Ecto neural progenitor cell (in vitro differentiated cells): ENCODE measurements around the gene TBC1D22A.

ENCODE experiments used
- DNase-seq: peaks from one replicate; pipeline ENCODE4 v3.0.0-alpha.2; 2018; ENCODE audit warnings: low spot score

Gene TBC1D22A

DNA sequence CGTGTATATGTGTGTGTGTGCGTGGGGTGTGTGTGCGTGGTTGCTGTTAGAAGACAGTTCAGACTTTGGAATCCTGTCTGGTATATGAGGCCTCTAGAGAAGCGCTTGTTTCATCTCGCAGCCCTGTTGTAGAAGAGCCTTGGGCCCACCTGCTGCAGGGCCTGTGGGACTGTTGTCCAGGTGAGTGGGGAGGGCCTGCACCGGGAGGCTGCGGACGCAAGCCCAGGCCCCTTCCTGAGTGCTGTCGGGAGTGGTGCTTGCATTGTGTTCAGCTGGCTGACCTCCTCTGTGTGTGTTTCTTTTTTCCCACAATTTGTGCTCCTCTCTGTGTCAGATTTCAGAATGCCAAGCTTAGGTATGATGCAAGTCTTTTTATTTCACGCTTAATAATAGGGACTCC, 128.4 kb downstream of the TBC1D22A start:
- no peak for DNase-seq

DNA sequence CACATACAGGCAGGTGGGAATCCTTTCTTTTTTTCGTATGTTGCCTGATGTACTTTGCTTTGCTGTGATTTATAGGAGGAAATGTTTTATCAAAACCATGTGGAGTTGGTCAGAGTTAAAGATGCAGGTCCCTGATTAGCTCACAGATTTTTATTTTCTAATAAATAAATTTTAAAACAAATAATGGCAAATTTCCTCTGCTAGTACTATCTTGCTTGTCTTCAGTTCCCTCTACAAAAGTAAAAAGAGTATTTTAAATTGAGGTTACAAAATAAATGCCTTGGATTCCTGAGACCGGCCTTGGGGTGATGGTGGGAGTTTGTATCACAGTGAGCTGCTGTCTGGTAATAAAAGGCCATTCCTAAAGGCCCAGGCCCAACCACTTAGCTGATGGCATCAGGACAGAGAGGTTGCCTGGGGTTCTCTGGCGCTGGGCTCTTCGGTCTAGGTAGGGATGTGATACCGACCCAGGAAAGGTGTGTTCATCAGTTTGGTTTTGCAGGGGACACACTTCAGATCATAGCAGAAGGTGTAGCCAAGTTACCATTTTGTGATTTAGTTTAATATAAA, 129.0 kb downstream of the TBC1D22A start:
- DNase-seq: no peak

DNA sequence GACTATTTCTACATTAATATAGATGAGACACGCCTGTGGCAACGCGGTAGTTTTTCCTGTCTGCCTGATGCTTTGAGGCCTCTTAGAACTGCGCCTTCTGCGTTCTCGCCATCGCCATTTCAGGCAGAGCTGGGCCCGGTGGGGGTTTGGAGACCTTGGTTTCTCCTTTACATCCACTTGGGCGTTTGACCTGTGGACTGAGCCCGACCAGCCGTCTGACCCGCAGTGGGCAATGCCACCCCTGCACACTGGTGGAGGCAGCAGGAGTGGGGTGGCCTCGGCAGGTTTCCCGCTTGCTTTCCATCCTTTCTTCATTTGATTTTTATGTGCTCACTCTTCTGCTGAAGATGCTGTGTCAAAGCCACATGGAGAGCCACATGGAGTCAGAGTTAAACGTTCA, 130.4 kb downstream of the TBC1D22A start:
- DNase-seq: no peak

DNA sequence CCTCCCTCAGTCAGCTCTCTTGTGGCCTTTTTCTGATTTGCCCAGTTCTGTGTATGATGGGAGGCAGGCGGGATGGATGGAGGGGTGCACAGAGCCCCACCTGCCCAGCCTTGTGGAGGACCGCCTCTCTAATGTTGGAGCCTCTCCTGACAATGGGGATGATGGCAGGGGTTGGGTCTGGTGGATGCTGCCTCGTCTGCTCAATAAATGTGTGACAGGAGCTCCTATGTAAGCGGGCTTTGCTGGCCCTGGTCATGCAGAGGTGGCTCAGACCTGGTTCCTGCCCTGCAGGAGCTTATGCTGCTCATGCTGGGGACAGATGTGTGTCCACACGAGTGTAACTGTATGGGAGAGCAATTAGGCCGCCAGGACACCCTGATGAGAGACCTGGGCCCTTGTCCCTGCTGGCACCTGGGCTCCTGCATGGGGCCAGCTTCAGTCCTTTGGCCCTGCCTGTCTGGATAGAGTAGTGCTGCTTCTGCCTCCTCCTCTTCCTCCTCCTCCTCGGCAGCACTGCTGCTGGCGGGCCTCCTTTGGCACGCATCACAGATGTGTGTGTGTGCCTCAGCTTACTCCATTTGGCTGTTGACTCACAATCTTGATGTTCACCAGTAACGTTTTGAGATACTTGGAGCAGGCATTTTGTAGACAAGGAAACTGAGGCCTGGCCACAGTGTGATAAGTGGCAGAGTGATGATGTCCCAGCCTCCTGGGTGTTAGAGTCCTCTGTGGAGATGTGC, 131.0 kb downstream of the TBC1D22A start:
- DNase-seq: no peak

DNA sequence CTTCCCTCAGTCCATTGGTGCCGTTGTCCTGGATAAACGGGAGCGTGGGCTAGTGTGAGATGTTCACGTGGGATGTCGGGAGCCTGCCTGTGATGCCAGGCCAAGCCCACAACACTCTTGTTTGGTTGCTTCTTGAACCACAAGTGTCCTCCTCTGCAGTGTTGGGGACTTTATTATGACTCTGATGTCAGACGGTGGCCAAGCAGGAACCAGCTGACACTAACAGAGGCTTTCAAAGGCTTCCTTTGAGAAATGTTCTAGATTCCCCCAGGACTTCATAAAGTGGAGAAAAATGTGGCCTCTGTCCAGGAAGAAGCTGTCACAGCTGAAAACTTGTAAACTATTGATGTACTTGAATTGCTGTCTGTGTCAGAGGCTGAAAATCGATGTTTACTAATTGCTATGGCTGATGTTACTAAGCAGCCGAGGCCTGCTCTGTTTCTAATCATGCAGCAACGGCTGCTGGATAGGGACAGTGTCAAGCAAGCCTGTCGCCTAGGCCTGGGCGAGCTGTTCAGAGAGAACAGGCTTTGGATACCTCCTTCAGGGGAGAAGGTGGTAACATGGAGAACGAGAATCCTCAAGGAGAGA, 131.7 kb downstream of the TBC1D22A start:
- no peak for DNase-seq

DNA sequence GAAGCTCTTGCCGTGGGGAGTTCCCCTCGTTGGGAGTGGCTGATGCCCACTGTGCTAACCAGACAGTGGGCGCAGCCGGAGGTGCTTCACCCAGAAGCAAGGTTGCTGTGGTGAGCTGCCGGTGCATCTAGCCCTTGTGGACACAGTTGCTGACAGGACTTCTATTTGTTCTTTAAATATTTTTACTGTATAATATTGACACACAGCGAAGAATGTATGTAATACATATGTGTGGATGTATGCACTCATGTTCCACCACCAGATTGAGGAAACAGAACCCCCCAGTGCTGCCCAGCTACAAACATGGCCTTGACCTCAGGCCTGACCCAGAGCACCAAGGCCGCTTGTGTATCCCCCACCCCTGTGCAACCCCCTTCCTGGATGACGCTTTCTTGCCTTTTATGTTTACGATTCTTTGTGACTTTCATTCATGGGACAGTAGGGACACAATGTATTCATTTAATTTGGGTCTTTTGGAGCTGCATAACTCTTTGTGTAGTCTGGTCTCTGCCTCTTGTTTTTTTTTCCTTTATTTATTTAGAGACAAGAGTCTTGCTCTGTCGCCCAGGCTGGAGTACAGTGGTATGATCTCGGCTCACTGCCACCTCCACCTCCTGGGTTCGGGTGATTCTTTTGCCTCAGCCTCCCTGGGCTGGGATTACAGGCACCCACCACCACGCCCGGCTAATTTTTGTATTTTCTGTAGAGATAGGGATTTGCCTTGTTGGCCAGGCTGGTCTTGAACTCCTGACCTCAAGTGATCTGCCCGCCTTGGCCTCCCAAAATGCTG, 132.6 kb downstream of the TBC1D22A start:
- no peak for DNase-seq

DNA sequence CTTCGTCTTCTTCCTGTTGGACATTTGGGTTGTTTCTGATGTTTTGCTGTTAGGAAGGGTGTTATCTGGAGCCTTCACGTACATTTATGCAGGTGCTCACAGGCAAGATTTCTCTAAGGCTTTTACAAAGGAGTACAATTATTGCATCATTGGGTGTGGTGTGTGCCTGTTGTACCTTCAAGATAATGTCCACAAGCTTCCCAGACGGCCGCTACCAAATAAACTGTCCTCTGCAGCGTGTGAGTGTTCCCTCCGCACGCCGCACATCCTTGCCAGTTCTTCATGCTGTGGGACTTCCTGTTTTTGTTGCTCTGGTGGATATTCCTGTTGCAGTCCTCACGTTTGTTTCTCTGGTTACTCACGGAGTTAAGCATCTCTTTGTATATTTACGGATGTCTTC, 133.3 kb downstream of the TBC1D22A start:
- no peak for DNase-seq

DNA sequence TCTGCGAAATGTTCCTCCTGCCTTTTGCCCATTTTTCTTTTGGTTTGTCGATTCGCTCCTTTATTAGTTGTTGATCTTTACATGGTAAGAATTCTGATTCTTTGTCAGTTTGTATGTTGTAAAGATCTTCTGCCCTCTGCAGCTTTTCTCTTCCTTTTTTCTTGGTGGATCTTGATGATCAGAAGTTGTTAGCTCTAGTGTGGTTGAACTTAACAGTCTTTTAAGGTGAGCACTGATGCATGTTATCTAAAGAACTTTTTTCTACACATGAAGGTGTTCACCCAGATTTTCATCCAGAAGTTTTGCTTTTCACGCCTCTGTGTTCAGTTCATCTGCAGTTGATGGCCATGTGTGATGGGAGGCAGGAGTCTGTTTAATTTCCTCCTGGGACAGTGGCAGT, 133.7 kb downstream of the TBC1D22A start:
- DNase-seq: no peak

DNA sequence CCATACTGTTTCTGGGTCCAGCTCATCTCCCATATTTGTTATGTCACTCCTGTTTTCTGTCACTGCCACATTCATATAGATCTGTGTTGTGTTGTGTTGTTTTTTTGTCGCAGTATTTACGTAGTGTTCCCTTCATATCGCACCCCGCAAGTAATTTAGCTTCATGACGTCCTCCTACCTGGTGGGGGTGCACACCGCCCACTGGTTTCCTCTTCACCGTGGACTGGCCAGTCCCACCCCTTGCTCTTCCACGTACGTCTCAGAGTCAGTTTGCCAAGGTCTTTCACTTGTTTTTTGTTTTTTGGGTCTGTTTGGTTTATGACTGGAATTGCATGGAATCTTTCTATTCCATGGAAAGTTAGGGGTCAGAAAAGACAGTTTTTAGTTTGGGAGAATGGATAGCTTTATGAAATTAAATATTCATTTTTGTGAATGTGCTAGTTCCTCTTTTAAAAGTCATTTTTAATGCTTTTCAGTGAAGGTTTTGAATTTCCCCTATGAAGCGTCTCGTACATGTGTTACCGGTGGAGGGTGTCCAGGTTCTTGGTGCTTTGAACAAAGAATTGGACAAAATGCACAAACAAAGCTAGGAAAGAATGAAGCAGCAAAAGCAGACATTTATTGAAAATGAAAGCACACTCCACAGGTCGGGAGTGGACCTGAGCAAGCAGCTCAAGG, 134.3 kb downstream of the TBC1D22A start:
- no peak for DNase-seq

DNA sequence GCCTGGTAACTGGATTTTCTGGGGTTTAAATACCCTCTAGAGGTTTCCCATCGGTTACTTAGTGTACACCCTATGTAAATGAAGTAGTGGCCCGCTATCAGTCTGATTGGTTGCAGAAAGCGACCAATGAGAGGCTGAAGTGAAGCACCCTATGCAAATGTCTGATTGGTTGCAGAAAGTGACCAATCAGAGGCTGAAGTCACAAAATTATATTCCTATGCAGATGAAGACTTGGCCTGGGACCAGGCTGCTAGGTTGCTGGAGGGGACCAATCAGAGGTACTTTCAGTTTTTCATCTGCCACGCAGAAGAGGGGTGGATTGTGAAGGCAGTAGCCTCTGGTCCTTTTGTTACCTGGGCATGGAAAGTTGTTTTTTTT, 134.8 kb downstream of the TBC1D22A start:
- DNase-seq: no peak

DNA sequence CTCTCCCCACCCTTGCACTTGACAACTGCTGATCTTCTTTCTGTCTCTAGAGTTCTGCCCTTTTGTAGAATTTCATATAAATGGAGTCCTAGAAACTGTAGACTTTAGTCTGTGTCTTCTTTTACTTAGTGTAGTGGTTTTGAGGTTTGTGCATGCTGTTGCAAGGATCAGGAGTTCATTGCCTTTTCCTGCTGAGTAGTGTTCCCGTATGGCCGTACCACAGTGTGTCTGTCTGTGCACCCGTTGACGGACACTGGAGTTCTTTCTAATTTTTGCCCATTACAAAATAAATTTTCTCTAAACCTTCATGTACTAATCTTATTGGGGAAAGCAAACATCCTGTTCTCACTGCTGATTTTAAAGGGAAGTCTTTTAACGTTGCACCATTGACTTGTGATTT, 138.1 kb downstream of the TBC1D22A start:
- DNase-seq: no peak

DNA sequence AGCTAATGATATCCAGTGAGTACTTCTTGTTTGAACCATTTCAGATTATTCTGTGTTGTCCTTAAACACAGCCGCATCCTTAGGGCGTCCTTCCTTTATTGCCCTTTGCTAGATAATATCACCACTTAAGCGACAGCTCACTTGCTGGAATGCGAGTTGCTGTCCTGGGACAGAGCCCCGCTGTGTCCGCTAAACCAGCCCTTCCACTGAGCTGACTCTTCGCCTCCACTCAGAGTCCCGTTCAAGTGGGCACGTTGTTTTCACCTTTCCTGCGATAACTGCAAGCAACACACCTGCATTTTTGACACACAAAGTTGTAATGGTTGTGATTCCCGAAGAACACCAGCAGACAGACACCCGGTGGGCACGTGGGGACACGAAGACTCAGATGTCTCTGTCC, 140.0 kb downstream of the TBC1D22A start:
- no peak for DNase-seq

DNA sequence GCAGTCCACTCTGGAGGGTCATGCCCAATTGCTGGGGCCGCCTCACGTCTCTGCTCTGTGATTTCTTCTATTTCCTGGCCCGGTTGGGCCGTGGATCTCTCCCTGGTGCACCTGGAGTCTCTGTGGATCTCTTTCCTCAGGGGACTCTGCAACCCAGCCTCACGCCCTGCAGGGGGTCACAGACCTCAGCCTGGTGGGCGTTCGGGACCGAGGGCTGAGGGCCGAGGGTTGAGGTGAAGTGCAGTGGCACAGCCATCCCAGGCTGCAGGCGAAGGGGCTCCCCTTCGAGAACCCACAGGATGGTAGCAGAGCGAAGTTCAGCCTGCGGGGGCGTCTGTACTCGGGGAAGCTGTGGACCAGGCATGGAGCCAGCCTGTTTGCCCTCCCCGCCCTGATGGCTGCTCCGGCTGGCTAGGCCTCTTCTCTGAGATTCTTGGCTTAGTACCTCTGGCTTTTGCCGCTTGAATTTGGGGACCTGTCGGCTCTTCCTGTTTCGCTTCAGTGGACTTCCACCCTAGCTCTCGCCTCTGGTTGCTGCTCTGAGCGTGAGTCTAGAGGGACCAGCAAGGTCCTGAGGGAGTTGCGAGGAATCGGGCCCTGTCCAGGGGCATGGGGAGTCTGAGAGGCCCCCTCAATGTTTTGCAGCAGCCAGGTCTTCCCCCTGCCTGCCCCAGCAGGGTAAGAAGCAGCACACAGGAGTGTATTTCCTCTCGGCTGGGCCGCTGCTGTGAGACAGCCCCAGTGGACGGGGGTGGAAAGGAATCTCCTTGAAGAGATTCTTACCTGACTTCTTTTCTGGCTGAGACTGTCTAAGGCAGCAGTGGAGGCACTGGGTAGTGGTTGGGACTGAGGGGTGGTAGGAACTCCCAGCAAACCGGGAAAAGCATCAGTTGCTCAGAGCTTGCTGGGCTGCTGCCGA, 140.8 kb downstream of the TBC1D22A start:
- peak; percentile 41 for DNase-seq

DNA sequence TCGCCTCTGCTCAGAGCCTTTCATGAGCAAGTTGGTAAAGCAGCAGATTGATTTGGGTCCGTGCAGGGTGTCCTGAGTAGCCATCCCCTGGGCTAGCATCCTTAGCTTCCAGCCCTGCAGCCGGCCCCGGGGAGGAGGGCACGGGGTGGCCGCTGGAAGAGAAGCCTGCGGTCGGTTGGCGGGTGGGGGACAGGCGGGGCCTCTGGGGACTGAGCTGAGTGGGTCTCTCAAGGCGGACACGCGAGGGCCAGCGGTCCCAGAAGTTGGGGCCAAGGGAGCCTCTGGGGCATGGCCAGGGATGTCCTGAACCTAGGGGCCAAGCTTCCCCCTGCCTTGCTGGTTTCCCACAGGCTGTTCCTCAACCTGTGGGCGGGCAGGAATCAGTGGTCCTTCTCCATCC, 143.0 kb downstream of the TBC1D22A start:
- peak; percentile 24 for DNase-seq

DNA sequence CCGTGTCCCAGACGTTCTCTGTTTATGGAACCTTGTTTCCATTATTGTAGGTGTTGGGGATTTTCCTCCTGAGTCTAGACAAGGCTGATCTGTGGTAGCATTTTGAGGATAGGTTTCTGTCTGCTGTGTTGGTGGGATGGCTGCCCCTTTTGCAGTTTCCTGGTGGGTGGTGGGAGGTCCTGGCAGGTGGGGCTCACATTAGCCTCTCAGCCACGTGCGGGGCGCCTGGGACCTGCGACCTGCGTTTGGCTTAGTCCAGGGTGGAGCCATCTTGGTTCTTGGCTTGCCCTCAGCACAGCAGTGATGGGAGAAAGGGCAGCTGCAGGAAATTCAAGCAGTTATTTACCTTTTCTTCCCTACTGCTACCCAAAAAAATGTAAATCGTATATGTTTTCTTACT, 143.4 kb downstream of the TBC1D22A start:
- DNase-seq: peak; percentile 19

DNA sequence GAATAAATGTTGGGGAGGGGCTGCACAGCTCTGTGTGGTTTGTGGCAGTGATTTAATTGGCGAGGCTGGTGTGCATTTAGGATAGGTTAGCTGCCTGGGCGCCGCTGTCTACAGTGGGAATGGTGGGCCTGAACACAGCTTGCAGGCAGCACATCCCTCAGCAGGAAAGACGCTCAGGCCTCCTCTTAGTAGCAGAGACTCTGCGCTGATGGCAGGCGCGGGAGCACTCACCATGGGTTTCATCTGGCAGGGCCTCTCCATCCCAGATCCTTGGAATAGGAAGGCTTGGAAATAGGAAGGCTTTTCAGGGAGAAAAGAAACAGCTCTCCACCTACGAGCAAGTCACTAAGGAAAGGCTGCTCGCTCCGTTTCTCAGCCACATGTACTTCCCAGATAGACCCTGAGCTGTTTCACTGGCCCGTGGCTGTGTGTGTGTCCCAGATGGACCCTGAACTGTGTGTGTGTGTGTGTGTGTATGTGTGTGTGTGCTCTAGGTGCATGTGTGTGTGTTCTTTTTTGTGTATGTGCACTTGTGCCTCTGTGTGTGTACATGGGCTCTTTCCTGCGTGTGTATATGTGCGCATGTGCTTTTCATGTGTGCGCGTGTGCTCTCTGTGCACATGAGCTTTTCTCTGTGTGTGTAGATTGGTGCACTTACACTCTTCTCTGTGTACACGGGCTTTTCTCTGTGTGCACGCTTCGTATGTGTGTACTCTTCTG, 144.0 kb downstream of the TBC1D22A start:
- peak; percentile 31 for DNase-seq

DNA sequence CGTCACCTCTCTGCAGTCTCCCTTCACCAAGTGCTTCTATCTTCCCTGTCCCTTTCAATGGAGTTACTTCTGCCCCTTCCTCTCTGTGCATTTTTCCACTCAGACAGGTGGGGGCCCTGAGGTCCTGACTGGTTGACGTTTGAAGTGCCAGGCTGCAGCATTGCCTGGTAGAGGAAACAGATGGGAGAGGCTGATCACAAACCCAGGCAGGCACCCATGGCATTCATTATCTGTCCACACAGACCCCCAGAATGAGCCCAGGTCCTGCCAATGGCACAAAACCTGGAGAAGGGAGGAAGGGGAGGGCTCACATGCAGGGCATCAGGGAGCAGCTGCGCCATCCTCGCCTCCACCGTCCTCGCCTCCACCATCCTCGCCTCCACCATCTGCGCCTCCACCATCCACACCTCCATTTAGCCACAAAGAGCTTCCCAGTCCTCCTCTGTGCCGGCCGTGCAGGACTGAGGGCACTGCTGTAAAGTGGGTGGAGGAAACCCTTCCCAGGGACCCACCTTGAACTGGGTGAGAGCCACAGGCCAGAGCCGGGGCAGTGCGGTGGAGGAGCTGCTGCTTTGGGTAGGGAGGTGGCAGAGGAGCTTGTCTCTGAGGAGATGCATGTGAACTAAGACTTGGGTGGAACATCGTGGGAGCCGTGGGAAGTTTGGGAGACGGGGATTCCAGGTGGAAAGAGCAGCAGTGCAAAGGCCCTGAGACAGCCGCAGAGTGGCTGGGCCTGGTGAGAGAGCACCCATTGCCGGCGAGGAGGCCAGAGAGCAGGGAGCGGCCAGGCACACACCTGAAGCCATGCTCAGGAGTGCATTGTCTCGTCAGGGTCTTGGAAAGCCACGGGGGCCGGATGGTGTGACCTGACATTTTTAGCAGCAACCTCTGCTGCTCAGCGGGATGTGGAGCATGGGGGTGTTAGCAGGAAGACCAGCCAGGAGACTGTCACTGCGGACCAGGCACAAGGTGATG, 145.1 kb downstream of the TBC1D22A start:
- DNase-seq: peak; percentile 29

DNA sequence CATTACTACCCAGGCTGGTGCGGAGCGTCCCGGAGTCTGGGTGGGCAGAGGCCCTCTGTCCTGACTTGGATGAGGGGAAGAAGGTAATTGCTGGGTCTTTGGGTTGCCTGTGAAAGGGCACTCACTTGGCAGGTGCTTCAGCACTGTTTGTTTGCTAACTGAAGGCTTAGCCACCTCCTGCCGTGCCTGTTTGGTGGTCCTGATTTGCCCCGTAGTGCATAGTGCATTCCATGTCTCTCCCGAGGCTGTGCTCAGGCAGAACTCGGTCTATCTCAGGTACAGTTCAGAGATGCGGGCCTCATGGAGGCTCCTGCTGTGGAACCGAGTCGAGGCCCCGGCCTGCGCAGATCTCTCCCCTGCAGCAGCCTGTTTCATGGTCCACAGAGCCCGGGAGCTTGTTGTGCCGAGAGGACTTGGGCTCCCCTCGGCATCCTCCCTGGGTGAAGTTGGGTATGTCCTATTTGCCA, 146.2 kb downstream of the TBC1D22A start:
- peak; percentile 52 for DNase-seq
